ENCODE measurements around the gene CRIM1.

GRCh38 chr2:36343606-36344005 lies 12.0 kb upstream of the CRIM1 start:
- no peak for TF ChIP-seq EP300 (IDR thresholded peaks at IDR 0.05; ENCODE audit: borderline replicate concordance in 1 of 2, low read depth in 2 of 2, low read length in 2 of 2)
- TF ChIP-seq MAX (IDR thresholded peaks at IDR 0.05), result no peak
- no peak for TF ChIP-seq JUND (IDR thresholded peaks at IDR 0.05; ENCODE audit: low read length)
- no peak for TF ChIP-seq HDAC2 (IDR thresholded peaks at IDR 0.05; ENCODE audit: borderline replicate concordance in 1 of 2, low read depth in 2 of 2, low read length in 2 of 2)
- no peak for TF ChIP-seq POLR2A (IDR thresholded peaks at IDR 0.05; ENCODE audit: control extremely low read depth in 1 of 2, low read depth in 2 of 2, low read length in 2 of 2)
- no peak for TF ChIP-seq POLR2AphosphoS5 (IDR thresholded peaks at IDR 0.05; ENCODE audit: low read depth, low read length)
- TF ChIP-seq, protein P1, sequence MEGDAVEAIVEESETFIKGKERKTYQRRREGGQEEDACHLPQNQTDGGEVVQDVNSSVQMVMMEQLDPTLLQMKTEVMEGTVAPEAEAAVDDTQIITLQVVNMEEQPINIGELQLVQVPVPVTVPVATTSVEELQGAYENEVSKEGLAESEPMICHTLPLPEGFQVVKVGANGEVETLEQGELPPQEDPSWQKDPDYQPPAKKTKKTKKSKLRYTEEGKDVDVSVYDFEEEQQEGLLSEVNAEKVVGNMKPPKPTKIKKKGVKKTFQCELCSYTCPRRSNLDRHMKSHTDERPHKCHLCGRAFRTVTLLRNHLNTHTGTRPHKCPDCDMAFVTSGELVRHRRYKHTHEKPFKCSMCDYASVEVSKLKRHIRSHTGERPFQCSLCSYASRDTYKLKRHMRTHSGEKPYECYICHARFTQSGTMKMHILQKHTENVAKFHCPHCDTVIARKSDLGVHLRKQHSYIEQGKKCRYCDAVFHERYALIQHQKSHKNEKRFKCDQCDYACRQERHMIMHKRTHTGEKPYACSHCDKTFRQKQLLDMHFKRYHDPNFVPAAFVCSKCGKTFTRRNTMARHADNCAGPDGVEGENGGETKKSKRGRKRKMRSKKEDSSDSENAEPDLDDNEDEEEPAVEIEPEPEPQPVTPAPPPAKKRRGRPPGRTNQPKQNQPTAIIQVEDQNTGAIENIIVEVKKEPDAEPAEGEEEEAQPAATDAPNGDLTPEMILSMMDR (IDR thresholded peaks at IDR 0.05; ENCODE audit: control extremely low read depth in 1 of 3, insufficient read depth in 1 of 3, low read depth in 1 of 3, low read length in 3 of 3), result no peak
